Heart left ventricle (tissue), 16 donors: ENCODE measurements around the gene STAB1. TPM values are rescaled to one million over a fixed set of nuclear protein-coding genes. Genes with fewer than 3 reads are reported as not detected.
A peak's percentile ranks its signal among the peaks of the same experiment; 100 is the strongest.

ENCODE experiments used
- ATAC-seq, 4 donors: fragments of 200-7000 bp; cut with Tn5 transposase; one replicate each; pipeline ENCODE4 v1.9.1; 2020 to 2022; ENCODE audit warnings: moderate library complexity in 4 of 4, mild to moderate bottlenecking in 3 of 4, moderate number of reproducible peaks in 1 of 4
- DNase-seq, 5 donors: peaks; one replicate each; pipeline ENCODE4 v3.0.0-alpha.2; 2020
- H3K27ac ChIP-seq, 12 donors: fragments of 200-600 bp; sonication (generic) in 4 of 12; one replicate each; pipeline versions ENCODE4 v1.5.0 to v1.8.0; 2016 to 2022; ENCODE audit warnings: mild to moderate bottlenecking in 2 of 12
- H3K27me3 ChIP-seq, 9 donors: fragments of 200-600 bp; sonication (generic) in 2 of 9; one replicate each; pipeline versions ENCODE4 v1.5.1 to v1.8.0; 2016 to 2022; ENCODE audit warnings: mild to moderate bottlenecking in 3 of 9
- H3K36me3 ChIP-seq, 9 donors: fragments of 200-600 bp; sonication (generic) in 2 of 9; one replicate each; pipeline versions ENCODE4 v1.5.0 to v1.8.0; 2018 to 2022; ENCODE audit warnings: mild to moderate bottlenecking in 2 of 9
- H3K4me1 ChIP-seq, 12 donors: fragments of 200-600 bp; sonication (generic) in 4 of 12; one replicate each; pipeline versions ENCODE4 v1.5.0 to v1.8.0; 2016 to 2022; ENCODE audit warnings: mild to moderate bottlenecking in 3 of 12
- H3K4me3 ChIP-seq, 12 donors: fragments of 200-600 bp; sonication (generic) in 4 of 12; one replicate each; pipeline versions ENCODE4 v1.5.0 to v1.8.0; 2017 to 2022; ENCODE audit warnings: mild to moderate bottlenecking in 9 of 12, moderate library complexity in 4 of 12
- H3K9me3 ChIP-seq, 12 donors: fragments of 200-600 bp; sonication (generic) in 4 of 12; one replicate each; pipeline versions ENCODE4 v1.5.0 to v1.8.0; 2016 to 2022; ENCODE audit warnings: mild to moderate bottlenecking in 1 of 12
- CTCF ChIP-seq, 12 donors: fragments of 200-600 bp; sonication (generic) in 4 of 12; IDR thresholded peaks; one replicate each; pipeline versions ENCODE4 v1.5.0 to v1.8.0; 2018 to 2022; ENCODE audit warnings: antibody characterized with exemption in 12 of 12, mild to moderate bottlenecking in 5 of 12
- POLR2A ChIP-seq, 2 donors: fragments of 450-650 bp; IDR thresholded peaks; one replicate each; pipeline ENCODE4 v1.6.1; 2017; ENCODE audit warnings: antibody characterized with exemption in 2 of 2, mild to moderate bottlenecking in 2 of 2, moderate library complexity in 2 of 2
- WGBS, 4 donors: extraction: QIAGEN DNeasy Blood & Tissue Kit in 2 of 4; methylation state at CpG; one replicate each; pipeline versions ENCODE4 v1.1.5 to v1.1.7; 2013 to 2018; 5-methylcytosine and 5-hydroxymethylcytosine counted together
- intact Hi-C, 10 donors: fragments of 100-400 bp; cut with DNase I; formaldehyde crosslinking; loops; one replicate each; pipeline versions ENCODE4 v1.11.1 to v1.14.2; 2022
- polyA plus RNA-seq, 2 donors: library from polyadenylated mRNA; stranded (reverse); fragments of 200-250 nt; gene quantifications; one replicate each; pipeline ENCODE4 v1.2.3, GENCODE V29; 2013
- total RNA-seq, 9 donors: library from RNA; depleted of rRNA in 2 of 9; stranded (reverse); fragments of >200 nt in 2 of 9; fragmentation: NEBNext Ultra II Directional in 3 of 9; extraction: Animal tissue kit (Norgen Biotek cat#: 25700) in 3 of 9; gene quantifications; one replicate each; pipeline versions ENCODE4 v1.1.0 to v1.2.4, GENCODE V29; 2016 to 2023
- donor health status: ischemic (EF 13 %, LVEDD 7.1; RV severe dilation, severe dysfunction).
- donor health status: healthy with polysubstance abuse.
- donor health status: DM: no; HTN: yes; CAD: no.
- donor health status: DM: no; HTN: no; CAD: no.
- donor health status: ischemic (EF 25% LVEDD 6.9; RV normal size, moderate dysfunction).
- donor health status: ischemic (EF 25% LVEDD 5.7; RV mildly dilated, moderate dysfunction).
- donor health status: healthy.
- donor health status: DM: yes; HTN: yes; CAD: no.
- donor health status: ischemic (EF 35%, LVEDD 5.7; RV mildly dilated, moderate dysfunction).
- donor health status: nonischemic (EF 11% LVEDD 7.7; RV severe dilation, severe dysfunction).
- donor health status: DM: yes; HTN: yes; CAD: no.
- donor health status: PGD.
- donor health status: ischemic (EF 29% LVEDD 5.4; RV normal size, mild dysfunction).
- donor health status: nonischemic (EF 23%, LVEDD 6.1; RV moderate dilation, normal function).

Gene STAB1
- total and polyA plus RNA-seq, 11 donors, result 34.1 to 351 (median 50.6) TPM

GRCh38 chr3:52456169-52456799, 38.9 kb upstream of the STAB1 start:
- 5 to 9% (median 7%) methylated on average over 13 of the region's 13 CpGs for WGBS, 4 donors
- ATAC-seq, result peak in 3 of 4 donors; percentile 3 to 5 (median 4)
- H3K27ac ChIP-seq, result peak overlapping the region; percentile 85 to 99 (median 94)

GRCh38 chr3:52456800-52457183, 38.3 kb upstream of the STAB1 start:
- H3K27me3 ChIP-seq, result no peaks in the 10 kb centered on the region
- H3K4me3 ChIP-seq, result peak overlapping the region in 11 of 12 donors; percentile 57 to 92 (median 81)
- intact Hi-C loops, result loop anchor here in 2 of 10 donors (5.0 to 10.0 kb wide), 2 partner anchors 81 to 228 kb away; partner anchors contain the start of genes GNL3 (in 1 of the 2), PBRM1 (in 1 of the 2) and UQCC5 (in 1 of the 2)
- peaks cover 0 to 33% (median 22%) of the 10 kb centered on the region in 12 donors for H3K4me1 ChIP-seq
- peak overlapping the region in 11 of 12 donors; percentile 85 to 99 (median 93) for H3K27ac ChIP-seq
- DNase-seq, result no peak
- no peaks in the 10 kb centered on the region for H3K9me3 ChIP-seq
- peaks cover 0 to 49% (median 45%) of the 10 kb centered on the region in 9 donors for H3K36me3 ChIP-seq
- ATAC-seq, result no peak
- WGBS, 4 donors, result 60 to 72% (median 64%) methylated on average over 4 to 5 of the region's 5 CpGs
- TF ChIP-seq POLR2A (IDR thresholded peaks at IDR 0.05) (no peak), CTCF (IDR thresholded peaks at IDR 0.05) (no peak)

More at GRCh38 chr3:52456169-52456799, 38.9 kb upstream of the STAB1 start:
- Histone ChIP-seq H3K9me3 (no peaks in the 10 kb centered on the region), H3K4me1 (peaks cover 0 to 33% (median 22%) of the 10 kb centered on the region in 12 donors), H3K36me3 (peaks cover 0 to 49% (median 40%) of the 10 kb centered on the region in 9 donors), H3K4me3 (peak overlapping the region; percentile 57 to 92 (median 81)), H3K27me3 (no peaks in the 10 kb centered on the region)
- TF ChIP-seq CTCF (IDR thresholded peaks at IDR 0.05) (no peak), POLR2A (IDR thresholded peaks at IDR 0.05) (no peak)
- peak in 4 of 5 donors; percentile 36 to 66 (median 56) for DNase-seq
- intact Hi-C loops, result loop anchor here in 2 of 10 donors (5.0 to 10.0 kb wide), 2 partner anchors 81 to 229 kb away; partner anchors contain the start of genes GNL3 (in 1 of the 2), PBRM1 (in 1 of the 2) and UQCC5 (in 1 of the 2)

GRCh38 chr3:52458031-52458760, 36.9 kb upstream of the STAB1 start:
- intact Hi-C loops, result loop anchor here in 2 of 10 donors (5.0 to 10.0 kb wide), 2 partner anchors 79 to 227 kb away; partner anchors contain the start of genes GNL3 (in 1 of the 2), PBRM1 (in 1 of the 2) and UQCC5 (in 1 of the 2)
- TF ChIP-seq POLR2A (IDR thresholded peaks at IDR 0.05) (no peak), CTCF (IDR thresholded peaks at IDR 0.05) (no peak)
- Histone ChIP-seq H3K36me3 (peaks cover 0 to 62% (median 56%) of the 10 kb centered on the region in 9 donors), H3K27me3 (no peaks in the 10 kb centered on the region), H3K9me3 (no peaks in the 10 kb centered on the region), H3K4me1 (peaks cover 0 to 36% (median 22%) of the 10 kb centered on the region in 12 donors), H3K4me3 (no peak overlapping the region), H3K27ac (no peak overlapping the region)
- no peak for ATAC-seq
- DNase-seq, result no peak
- 76 to 80% (median 78%) methylated on average over 6 of the region's 6 CpGs for WGBS, 4 donors
